HG03139 (cell line): ENCODE results near the gene NPM1.

Experiments used
- ATAC-seq: cut with Tn5 transposase; IDR thresholded peaks from one replicate; pipeline ENCODE4 v1.9.1; 2021; ENCODE audit not compliant: unreplicated experiment

NPM1 gene

GRCh38 chr5:171447226-171447625, 59.6 kb downstream of the NPM1 start:
- no peak for ATAC-seq

- no peak for ATAC-seq
Measured at GRCh38 chr5:171449426-171449825, 61.8 kb downstream of the NPM1 start.

- ATAC-seq, result no peak
Measured at GRCh38 chr5:171450423-171451331, 63.0 kb downstream of the NPM1 start.

GRCh38 chr5:171451421-171451820, 63.8 kb downstream of the NPM1 start:
- ATAC-seq, result no peak

- ATAC-seq, result no peak
Measured at GRCh38 chr5:171453056-171453725, 65.5 kb downstream of the NPM1 start.

- no peak for ATAC-seq
Measured at GRCh38 chr5:171453988-171454387, 66.3 kb downstream of the NPM1 start.

- ATAC-seq, result no peak
Measured at GRCh38 chr5:171454549-171454948, 66.9 kb downstream of the NPM1 start.

GRCh38 chr5:171455522-171455921, 67.9 kb downstream of the NPM1 start:
- ATAC-seq, result no peak

GRCh38 chr5:171457208-171457981, 69.7 kb downstream of the NPM1 start:
- ATAC-seq, result no peak

GRCh38 chr5:171459839-171460238, 72.2 kb downstream of the NPM1 start:
- no peak for ATAC-seq
